Psoas muscle (tissue), 8 donors: ENCODE data around the gene MICAL3. TPM values are rescaled to one million over a fixed set of nuclear protein-coding genes. Genes with fewer than 3 reads are reported as not detected.
A peak's percentile ranks its signal among the peaks of the same experiment; 100 is the strongest.
"Not testable (repeated sequence)": the region's sequence is repeated elsewhere in the genome, so short reads cannot be mapped to it uniquely, and the experiment has no call there.

Experiments
- ATAC-seq, 4 donors: fragments of 200-7000 bp; cut with Tn5 transposase; one replicate each; pipeline ENCODE4 v1.9.1; 2020; ENCODE audit warnings: moderate library complexity in 3 of 4, mild to moderate bottlenecking in 2 of 4
- DNase-seq, 2 donors: peaks; one replicate each; pipeline ENCODE4 v3.0.0-alpha.2; 2020
- H3K27ac ChIP-seq: fragments of 200-600 bp; one replicate; pipeline ENCODE4 v1.8.0; 2022
- H3K27me3 ChIP-seq, 3 donors: fragments of 200-600 bp in 1 of 3; one replicate each; pipeline versions ENCODE4 v1.6.1 to v1.8.0; 2013 to 2022; ENCODE audit warnings: low read length in 2 of 3, mild to moderate bottlenecking in 2 of 3, moderate library complexity in 1 of 3; ENCODE audit not compliant: insufficient read depth in 3 of 3
- H3K36me3 ChIP-seq, 2 donors: fragments of 200-600 bp in 1 of 2; one replicate each; pipeline versions ENCODE4 v1.6.1 to v1.8.0; 2013 to 2022; ENCODE audit warnings: low read depth in 1 of 2, mild to moderate bottlenecking in 1 of 2, moderate library complexity in 1 of 2; ENCODE audit not compliant: insufficient read depth in 1 of 2
- H3K4me1 ChIP-seq: fragments of 200-600 bp; one replicate; pipeline ENCODE4 v1.8.0; 2022
- H3K4me3 ChIP-seq: fragments of 200-600 bp; one replicate; pipeline ENCODE4 v1.8.0; 2022; ENCODE audit warnings: mild to moderate bottlenecking
- H3K9me3 ChIP-seq: fragments of 200-600 bp; one replicate; pipeline ENCODE4 v1.8.0; 2022
- CTCF ChIP-seq: fragments of 200-600 bp; IDR thresholded peaks from one replicate; pipeline ENCODE4 v1.8.0; 2022; ENCODE audit warnings: antibody characterized with exemption
- WGBS, 3 donors: extraction: QIAGEN DNeasy Blood & Tissue Kit; methylation state at CpG; one replicate each; pipeline versions ENCODE4 v1.1.6 to v1.1.7; 2013; 5-methylcytosine and 5-hydroxymethylcytosine counted together
- intact Hi-C, 2 donors: fragments of 100-400 bp; cut with DNase I; formaldehyde crosslinking; loops; one replicate each; pipeline versions ENCODE4 v1.11.0 to v1.14.2; 2022
- long read RNA-seq, 2 donors: library from polyadenylated mRNA; unstranded; transcript quantifications; one replicate each; pipeline ENCODE4 v2.0.0, GENCODE V29; 2021
- polyA plus RNA-seq, 3 donors: library from polyadenylated mRNA; stranded (reverse); fragments of 200-250 nt; gene quantifications; one replicate each; pipeline ENCODE4 v1.2.3, GENCODE V29; 2013
- total RNA-seq, 4 donors: library from RNA; stranded (reverse); fragmentation: NEBNext Ultra II Directional in 2 of 4; extraction: Animal tissue kit (Norgen Biotek cat#: 25700) in 2 of 4; gene quantifications; one replicate each; pipeline versions ENCODE4 v1.2.1 to v1.2.4, GENCODE V29; 2021 to 2023
- donor health status: healthy with polysubstance abuse.
- donor health status: DM: no; HTN: no; CAD: no; lungs with moderate emphysema.
- donor health status: Bipolar disorder and iron deficiency.
- donor health status: healthy.
- donor health status: DM: yes; HTN: yes; CAD: no.
- donor health status: DM: no; HTN: no; CAD: no.
- donor health status: DM: no; HTN: no; CAD: no.
- donor health status: DM: yes; HTN: yes; CAD: no.

Gene MICAL3
- total RNA-seq (10 to 100 TPM; 15.5 to 38.3 (median 27.1) TPM), polyA plus RNA-seq (1 to 10 TPM; 2.1 to 6.9 (median 3.5) TPM)
- long read RNA-seq, donor 1, partial matches to known transcripts: 1 of 3 reads
- long read RNA-seq, donor 1, other reads (novel, unspliced or antisense): 2 of 3 reads
- long read RNA-seq, donor 2, partial matches to known transcripts: 4 of 23 reads
- long read RNA-seq, donor 2, other reads (novel, unspliced or antisense): 19 of 23 reads

GRCh38 chr22:18024276-18024939 is at the start of gene MICAL3:
TSS of gene MICAL3 (minus strand) at chr22:18024561. CDS start at chr22:17906812, 117,749 bp downstream.
- Histone ChIP-seq H3K4me1 (peaks cover 22% of the 10 kb centered on the region), H3K36me3 (no peaks in the 10 kb centered on the region), H3K27me3 (no peaks in the 10 kb centered on the region), H3K4me3 (peak within 1 kb of the TSS; percentile 67), H3K27ac (peak within 1 kb of the TSS; percentile 80), H3K9me3 (no peaks in the 10 kb centered on the region)
- peak; percentile 72 for TF ChIP-seq CTCF
- peak; percentile 62 to 79 for DNase-seq
- intact Hi-C loops: loop anchor here (2.0 to 5.0 kb wide), 3 partner anchors 33 to 114 kb away; no protein-coding TSS in a partner anchor
- peak; percentile 71 to 76 (median 73) for ATAC-seq
- WGBS, 3 donors: 0 to 1% (median 1%) methylated on average over 44 to 56 of the region's 56 CpGs

DNA sequence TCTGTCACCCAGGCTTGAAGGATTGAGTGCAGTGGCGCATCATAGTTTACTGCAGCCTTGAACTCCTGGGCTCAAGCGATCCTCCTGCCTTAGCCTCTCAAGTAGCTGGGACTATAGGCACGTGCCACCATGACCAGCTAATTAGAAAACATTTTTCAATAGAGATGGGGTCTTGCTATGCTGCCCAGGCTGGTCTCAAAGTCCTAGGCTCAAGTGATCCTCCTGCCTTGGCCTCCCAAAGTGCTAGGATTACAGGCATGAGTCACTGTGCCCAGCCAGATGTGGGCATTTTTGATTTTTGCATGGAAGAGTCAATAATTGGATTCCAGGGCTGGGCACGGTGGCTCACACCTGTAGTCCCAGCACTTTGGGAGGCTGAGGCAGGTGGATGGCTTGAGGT is 49.6 kb upstream of the MICAL3 start:
- 82 to 88% (median 82%) methylated on average over 4 of the region's 4 CpGs for WGBS, 3 donors
- H3K27me3 ChIP-seq, DNase-seq, H3K9me3 ChIP-seq, H3K4me3 ChIP-seq, H3K27ac ChIP-seq, H3K36me3 ChIP-seq, ATAC-seq: not testable (repeated sequence)
- H3K4me1 ChIP-seq: peaks cover 38% of the 10 kb centered on the region
- intact Hi-C loops: loop anchor here (5.0 kb wide), 2 partner anchors 47 to 177 kb away; no protein-coding TSS in a partner anchor

GRCh38 chr22:18073467-18073866 is 49.1 kb upstream of the MICAL3 start:
- Histone ChIP-seq H3K27ac (no peak overlapping the region), H3K9me3 (no peaks in the 10 kb centered on the region), H3K36me3 (no peaks in the 10 kb centered on the region), H3K4me1 (peaks cover 33% of the 10 kb centered on the region), H3K27me3 (no peaks in the 10 kb centered on the region), H3K4me3 (no peak overlapping the region)
- intact Hi-C loops: loop anchor here (5.0 kb wide), 2 partner anchors 46 to 176 kb away; no protein-coding TSS in a partner anchor
- ATAC-seq (no peak), DNase-seq (no peak)
- WGBS, 3 donors: 71 to 75% (median 73%) methylated on average over 2 of the region's 2 CpGs
- TF ChIP-seq CTCF: no peak

GRCh38 chr22:18071968-18072310 is 47.6 kb upstream of the MICAL3 start:
- WGBS, 3 donors: 17 to 29% (median 17%) methylated on average over 1 of the region's 1 CpG
- Histone ChIP-seq H3K27me3 (no peaks in the 10 kb centered on the region), H3K4me1 (peaks cover 36% of the 10 kb centered on the region), H3K36me3 (no peaks in the 10 kb centered on the region), H3K9me3 (no peaks in the 10 kb centered on the region), H3K27ac (peak overlapping the region; percentile 23), H3K4me3 (no peak overlapping the region)
- intact Hi-C loops: loop anchor here (5.0 kb wide), 2 partner anchors 45 to 175 kb away; no protein-coding TSS in a partner anchor
- DNase-seq (no peak), ATAC-seq (peak in 1 of 4 donors; percentile 43)
- TF ChIP-seq CTCF: no peak

- not testable (repeated sequence) for DNase-seq, H3K27me3 ChIP-seq, H3K36me3 ChIP-seq, ATAC-seq, H3K9me3 ChIP-seq, H3K4me3 ChIP-seq
- intact Hi-C loops: loop anchor here (5.0 kb wide), 2 partner anchors 44 to 174 kb away; no protein-coding TSS in a partner anchor
- Histone ChIP-seq H3K27ac (peak overlapping the region; percentile 23), H3K4me1 (peaks cover 31% of the 10 kb centered on the region)
- 65 to 72% (median 68%) methylated on average over 7 of the region's 7 CpGs for WGBS, 3 donors
Measured at GRCh38 chr22:18071307-18071967, 47.1 kb upstream of the MICAL3 start.
